ENCODE data around the gene CEP97.

DNA sequence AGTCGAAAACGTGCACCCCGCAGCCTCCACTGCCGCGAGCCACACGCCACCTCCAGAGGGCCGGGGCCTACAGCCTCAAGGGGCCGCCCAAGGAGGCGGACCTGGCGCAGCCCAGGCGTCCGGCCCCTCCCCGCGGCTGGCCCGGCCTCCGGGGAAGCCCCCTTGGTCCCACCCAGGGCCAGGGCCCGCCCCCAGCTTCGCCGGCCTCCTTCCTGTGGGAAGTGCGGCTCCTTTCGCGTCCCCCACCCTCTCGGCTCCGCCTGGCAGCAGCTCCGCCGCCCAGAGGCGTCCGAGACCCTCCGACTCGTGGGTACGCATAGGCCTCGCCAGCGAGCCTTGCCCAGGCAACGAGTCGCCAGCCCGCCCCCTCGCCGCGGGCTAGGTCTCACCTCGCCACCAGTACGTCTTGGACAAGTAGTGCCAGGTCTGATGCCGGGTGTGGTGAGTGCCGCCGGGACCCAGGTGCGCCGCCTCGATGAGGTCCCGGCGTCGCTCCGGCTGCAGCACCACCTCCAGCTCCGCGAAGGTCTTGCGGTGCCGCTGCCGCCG, 48.1 kb upstream of the CEP97 start:
- TF ChIP-seq POLR2AphosphoS5 (IDR thresholded peaks at IDR 0.05; ENCODE audit: borderline replicate concordance, low read depth, low read length) (peak; percentile 77), EZH2 (IDR thresholded peaks at IDR 0.05) (no peak)

All from SK-N-MC (cell line).